ENCODE measurements around the gene SDHAF1.

GRCh38 chr19:35949131-35949530 is 45.9 kb upstream of the SDHAF1 start:
- TF ChIP-seq CTCF (IDR thresholded peaks at IDR 0.05 in 4 of 5, conservative IDR thresholded peaks at IDR 0.05 in 1 of 5) (no peak), POLR2A (IDR thresholded peaks at IDR 0.05) (no peak)

Measured in gastrocnemius medialis (tissue), 4 donors.